Adipocyte (in vitro differentiated cells): ENCODE results near the gene MAT2B.

Source experiments
- DNase-seq: peaks from one replicate; pipeline ENCODE4 v3.0.0-alpha.2; 2015; ENCODE audit warnings: low read depth
- H3K27me3 ChIP-seq: replicated peaks from 2 replicates; pipeline ENCODE4 v1.7.0; 2013; ENCODE audit warnings: mild to moderate bottlenecking, low read length, moderate library complexity; ENCODE audit not compliant: control insufficient read depth, insufficient read depth
- H3K36me3 ChIP-seq: 2 replicates; pipeline ENCODE4 v1.7.0; 2013; ENCODE audit warnings: low read length, mild to moderate bottlenecking, moderate library complexity; ENCODE audit not compliant: control insufficient read depth, insufficient read depth, severe bottlenecking
- H3K4me1 ChIP-seq: 2 replicates; pipeline ENCODE4 v1.7.0; 2013; ENCODE audit warnings: mild to moderate bottlenecking, low read length, moderate library complexity; ENCODE audit not compliant: control insufficient read depth, insufficient read depth
- H3K4me3 ChIP-seq: 2 replicates; pipeline ENCODE4 v1.7.0; 2013; ENCODE audit warnings: mild to moderate bottlenecking, low read length, moderate library complexity
- H3K9ac ChIP-seq: 2 replicates; pipeline ENCODE4 v1.7.0; 2013; ENCODE audit warnings: mild to moderate bottlenecking, low read length, moderate library complexity
- H3K9me3 ChIP-seq: 2 replicates; pipeline ENCODE4 v1.7.0; 2013; ENCODE audit warnings: mild to moderate bottlenecking, low read length, moderate library complexity; ENCODE audit not compliant: control insufficient read depth

MAT2B gene

GRCh38 chr5:163562071-163562470 lies 56.7 kb downstream of the MAT2B start:
- DNase-seq, result no peak
- H3K36me3 ChIP-seq, result no peaks in the 10 kb centered on the region

GRCh38 chr5:163563112-163563511 lies 57.7 kb downstream of the MAT2B start:
- Histone ChIP-seq H3K9me3 (no peaks in the 10 kb centered on the region), H3K4me1 (peaks cover 12% of the 10 kb centered on the region), H3K36me3 (no peaks in the 10 kb centered on the region), H3K27me3 (peaks cover 3% of the 10 kb centered on the region), H3K4me3 (no peak overlapping the region), H3K9ac (no peak overlapping the region)
- no peak for DNase-seq

More at GRCh38 chr5:163562071-163562470, 56.7 kb downstream of the MAT2B start:
- H3K27me3 ChIP-seq, result peaks cover 3% of the 10 kb centered on the region
- no peaks in the 10 kb centered on the region for H3K9me3 ChIP-seq
- peaks cover 12% of the 10 kb centered on the region for H3K4me1 ChIP-seq
- H3K4me3 ChIP-seq, result no peak overlapping the region
- no peak overlapping the region for H3K9ac ChIP-seq

DNA sequence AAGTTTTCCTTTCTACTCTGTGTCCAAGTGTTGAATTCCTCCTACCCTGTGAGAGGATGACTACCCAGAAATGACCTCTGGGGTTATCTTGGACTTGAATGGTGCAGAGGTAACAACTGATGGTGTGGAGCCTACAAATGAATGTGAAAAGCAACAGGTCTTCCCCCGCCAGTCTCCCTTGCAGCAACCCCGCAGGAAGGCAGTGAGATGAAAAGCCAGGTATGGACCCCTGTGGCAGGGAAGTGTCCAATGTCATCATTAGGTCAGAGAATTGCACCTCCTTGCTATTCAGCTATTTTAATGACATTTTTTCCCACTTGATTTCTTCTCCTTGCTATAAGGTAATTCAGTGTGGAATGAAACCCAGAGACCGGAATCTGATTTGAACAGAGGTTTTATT lies 58.5 kb downstream of the MAT2B start:
- Histone ChIP-seq H3K9ac (no peak overlapping the region), H3K27me3 (peaks cover 3% of the 10 kb centered on the region), H3K36me3 (no peaks in the 10 kb centered on the region), H3K4me3 (no peak overlapping the region), H3K4me1 (peaks cover 12% of the 10 kb centered on the region), H3K9me3 (no peaks in the 10 kb centered on the region)
- no peak for DNase-seq

DNA sequence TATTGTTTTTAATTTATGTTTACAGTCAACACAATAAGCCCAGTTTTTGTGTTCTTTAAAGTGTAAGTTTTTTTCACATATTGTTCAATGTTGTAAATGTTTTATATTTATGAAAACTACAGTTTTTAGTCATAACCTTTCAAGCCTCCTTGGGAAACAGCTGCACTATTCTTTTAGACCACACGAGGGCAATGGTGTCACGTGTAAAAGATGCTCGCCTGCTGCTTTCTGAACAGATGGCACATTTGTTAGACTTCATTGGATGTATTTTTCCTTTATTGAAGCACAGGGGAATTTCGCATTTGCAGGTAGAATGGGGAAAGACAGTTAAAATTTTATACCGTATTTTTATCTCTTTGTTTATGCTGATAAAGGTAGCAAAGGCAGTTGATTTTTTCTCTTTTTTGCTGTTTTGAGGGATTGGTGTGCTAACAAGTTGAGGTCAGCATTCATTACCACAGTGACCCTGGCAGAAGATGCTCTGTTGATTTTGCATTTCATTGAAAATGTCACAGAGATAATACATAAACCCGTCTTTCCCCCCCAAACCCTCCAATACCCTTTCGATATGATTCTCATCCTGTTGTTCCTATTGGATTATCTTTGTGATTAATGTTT lies 59.0 kb downstream of the MAT2B start:
- peaks cover 12% of the 10 kb centered on the region for H3K4me1 ChIP-seq
- no peak overlapping the region for H3K9ac ChIP-seq
- no peaks in the 10 kb centered on the region for H3K36me3 ChIP-seq
- H3K4me3 ChIP-seq, result no peak overlapping the region
- peaks cover 3% of the 10 kb centered on the region for H3K27me3 ChIP-seq
- H3K9me3 ChIP-seq, result no peaks in the 10 kb centered on the region
- peak; percentile 82 for DNase-seq

- H3K27me3 ChIP-seq, result peaks cover 3% of the 10 kb centered on the region
- H3K4me3 ChIP-seq, result peak overlapping the region; percentile 81
- H3K4me1 ChIP-seq, result peaks cover 17% of the 10 kb centered on the region
- no peaks in the 10 kb centered on the region for H3K36me3 ChIP-seq
- DNase-seq, result peak; percentile 34
- peak overlapping the region; percentile 20 for H3K9ac ChIP-seq
- H3K9me3 ChIP-seq, result no peaks in the 10 kb centered on the region
Measured at GRCh38 chr5:163565492-163565891, 60.1 kb downstream of the MAT2B start.

- peaks cover 17% of the 10 kb centered on the region for H3K4me1 ChIP-seq
- H3K9ac ChIP-seq, result peak overlapping the region; percentile 20
- no peaks in the 10 kb centered on the region for H3K36me3 ChIP-seq
- no peaks in the 10 kb centered on the region for H3K9me3 ChIP-seq
- peak overlapping the region; percentile 81 for H3K4me3 ChIP-seq
- peak; percentile 39 for DNase-seq
- H3K27me3 ChIP-seq, result peaks cover 3% of the 10 kb centered on the region
Measured at GRCh38 chr5:163565931-163566608, 60.7 kb downstream of the MAT2B start.

GRCh38 chr5:163566678-163567077 lies 61.3 kb downstream of the MAT2B start:
- no peaks in the 10 kb centered on the region for H3K9me3 ChIP-seq
- peaks cover 17% of the 10 kb centered on the region for H3K4me1 ChIP-seq
- no peak for DNase-seq
- peaks cover 3% of the 10 kb centered on the region for H3K27me3 ChIP-seq
- H3K36me3 ChIP-seq, result no peaks in the 10 kb centered on the region
- no peak overlapping the region for H3K4me3 ChIP-seq
- H3K9ac ChIP-seq, result no peak overlapping the region

DNA sequence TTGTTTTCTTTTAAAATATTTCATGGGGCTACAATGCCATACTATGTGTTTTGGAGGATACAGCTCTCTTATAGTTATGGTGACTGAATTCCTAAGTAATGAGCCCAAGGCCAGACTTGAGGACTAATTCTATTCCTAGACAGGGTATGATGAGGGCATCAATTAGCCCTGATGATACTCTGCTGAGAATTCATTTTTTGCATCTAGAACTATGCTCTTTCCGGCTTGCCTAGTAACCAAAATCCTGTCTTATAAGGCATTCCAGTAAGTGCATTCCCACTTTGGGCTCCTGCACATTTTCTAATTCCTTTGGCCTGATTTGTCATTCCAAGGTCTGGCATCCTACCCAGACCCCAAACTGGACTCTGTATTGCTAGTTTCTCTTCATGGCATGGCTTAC lies 62.4 kb downstream of the MAT2B start:
- no peak overlapping the region for H3K9ac ChIP-seq
- DNase-seq, result no peak
- no peaks in the 10 kb centered on the region for H3K27me3 ChIP-seq
- H3K4me3 ChIP-seq, result no peak overlapping the region
- H3K36me3 ChIP-seq, result no peaks in the 10 kb centered on the region
- no peaks in the 10 kb centered on the region for H3K9me3 ChIP-seq
- peaks cover 17% of the 10 kb centered on the region for H3K4me1 ChIP-seq
